Right kidney (tissue), 1 donor: ENCODE results near the gene NEK6.

Source experiments
- DNase-seq: peaks from one replicate; pipeline ENCODE4 v3.0.0-alpha.2; 2016

Gene NEK6

GRCh38 chr9:124296796-124297550 lies 39.2 kb downstream of the NEK6 start:
- DNase-seq = no peak

GRCh38 chr9:124297551-124297901 lies 39.8 kb downstream of the NEK6 start:
- no peak for DNase-seq

- no peak for DNase-seq
Measured at GRCh38 chr9:124297915-124298645, 40.3 kb downstream of the NEK6 start.

GRCh38 chr9:124298646-124299235 lies 41.0 kb downstream of the NEK6 start:
- no peak for DNase-seq

GRCh38 chr9:124299515-124300090 lies 41.9 kb downstream of the NEK6 start:
- DNase-seq = no peak

GRCh38 chr9:124300312-124300711 lies 42.6 kb downstream of the NEK6 start:
- no peak for DNase-seq

- no peak for DNase-seq
Measured at GRCh38 chr9:124302921-124303320, 45.2 kb downstream of the NEK6 start.

- no peak for DNase-seq
Measured at GRCh38 chr9:124303762-124304161, 46.0 kb downstream of the NEK6 start.

GRCh38 chr9:124304285-124304684 lies 46.5 kb downstream of the NEK6 start:
- DNase-seq = no peak

- DNase-seq = no peak
Measured at GRCh38 chr9:124306098-124306735, 48.5 kb downstream of the NEK6 start.

- DNase-seq = no peak
Measured at GRCh38 chr9:124307379-124308030, 49.8 kb downstream of the NEK6 start.

GRCh38 chr9:124308606-124309491 lies 51.1 kb downstream of the NEK6 start:
- no peak for DNase-seq

GRCh38 chr9:124309667-124310084 lies 51.9 kb downstream of the NEK6 start:
- DNase-seq = no peak

GRCh38 chr9:124311283-124311682 lies 53.5 kb downstream of the NEK6 start:
- DNase-seq = no peak

- DNase-seq = no peak
Measured at GRCh38 chr9:124312290-124313265, 54.8 kb downstream of the NEK6 start.

- DNase-seq = no peak
Measured at GRCh38 chr9:124313940-124314339, 56.2 kb downstream of the NEK6 start.

- no peak for DNase-seq
Measured at GRCh38 chr9:124315882-124316281, 58.1 kb downstream of the NEK6 start.

GRCh38 chr9:124320062-124320973 lies 62.6 kb downstream of the NEK6 start:
- DNase-seq = peak; percentile 44

- DNase-seq = no peak
Measured at GRCh38 chr9:124321416-124321815, 63.7 kb downstream of the NEK6 start.
